ENCODE results near the gene SCAMP4. TPM values are rescaled to one million over a fixed set of nuclear protein-coding genes. Genes with fewer than 3 reads are reported as not detected.

SCAMP4 gene
- total and polyA plus RNA-seq, 2 of the 13 experiments (the other 11 are each of a cell fraction or from before 2014, with no cell fraction given), result 10.7 to 13.7 TPM

GRCh38 chr19:1864480-1865171, 40.6 kb upstream of the SCAMP4 start:
- CTCF ChIA-PET (ENCODE audit: low intra/inter-chr PET ratio, low total read pairs), result interaction anchor here (1.2 kb wide), 1 partner anchor 16 kb away, joined by 3 read pairs; the partner anchor contains the start of gene REXO1
- intact Hi-C loops (cut with micrococcal nuclease; ENCODE audit: unreplicated experiment) (no loop called here), in situ Hi-C loops (cut with HindIII; ENCODE audit: extremely low pct_ligation_motif_present, low pct_unique_long_range_greater_than_20kb) (no loop called here)
- H4K20me1 ChIP-seq (ENCODE audit: insufficient read depth, low read length), result peaks cover 16% of the 10 kb centered on the region; the same call in 1 of the 2 replicates
- TSS peak; percentile 91 for BruUV-seq (replicated peaks)
- peak overlapping the region; percentile 89 for H3K9ac ChIP-seq (ENCODE audit: insufficient read depth, low read depth, low read length)
- no peaks in the 10 kb centered on the region; a peak in 1 of 5 replicates for H3K27me3 ChIP-seq (ENCODE audit: control insufficient read depth in 1 of 2, insufficient read depth in 2 of 2, low read length in 2 of 2)
- H3K27ac ChIP-seq (ENCODE audit: extremely low read length, insufficient read depth, low read length), result peak overlapping the region; percentile 98
- FAIRE-seq, result no peak
- POLR2A ChIA-PET, result interaction anchor here (0.6 to 1.5 kb wide), 14 partner anchors 10 to 634 kb away, joined by 3 to 13 read pairs (median 4); partner anchors contain the start of genes ABHD17A, ADAT3 and SCAMP4
- peaks cover 61% of the 10 kb centered on the region for H3K4me1 ChIP-seq (ENCODE audit: insufficient read depth, low read length)
- H3K4me3 ChIP-seq (replicated peaks in 1 of 3; ENCODE audit: insufficient read depth in 1 of 3, low read depth in 2 of 3, low read length in 3 of 3), result peak overlapping the region; percentile 73 to 98 (median 82)
- H3K36me3 ChIP-seq (replicated peaks in 1 of 2; ENCODE audit: control insufficient read depth in 1 of 2, insufficient read depth in 2 of 2, low read length in 2 of 2), result no peaks in the 10 kb centered on the region
- peak overlapping the region; percentile 94 for H3K4me2 ChIP-seq (ENCODE audit: low read depth, low read length)
- H3K9me3 ChIP-seq (ENCODE audit: low read length), result no peaks in the 10 kb centered on the region
- H2AFZ ChIP-seq (ENCODE audit: low read length), result no peak overlapping the region
- WGBS (ENCODE audit: low lambda C conversion rate), result 13% methylated on average over 9 of the region's 52 CpGs
- peak; percentile 66 for DNase-seq (ENCODE audit: low spot score)
- peak; percentile 76 for ATAC-seq
- H3K79me2 ChIP-seq (ENCODE audit: insufficient read depth, low read length), result peaks cover 30% of the 10 kb centered on the region
- no peak; the same call in 1 of the 2 replicates for TF ChIP-seq IKZF5 (CRISPR knock-in tag; IDR thresholded peaks at IDR 0.05)
- no peak for TF ChIP-seq ZBTB8A (CRISPR knock-in tag; IDR thresholded peaks at IDR 0.05; ENCODE audit: borderline replicate concordance, low read depth)
- peak; percentile 76 for TF ChIP-seq ZNF501 (CRISPR knock-in tag; IDR thresholded peaks at IDR 0.05)
- peak; percentile 89 for TF ChIP-seq ZBTB38 (CRISPR knock-in tag; IDR thresholded peaks at IDR 0.05)
- peak; percentile 72; the same call in 1 of the 2 replicates for TF ChIP-seq ZNF430 (CRISPR knock-in tag; IDR thresholded peaks at IDR 0.05)
- peak; percentile 84 for TF ChIP-seq CTCF (CRISPR knock-in tag; IDR thresholded peaks at IDR 0.05)
- TF ChIP-seq RFX1 (IDR thresholded peaks at IDR 0.05), result no peak
- no peak for TF ChIP-seq GABPA (IDR thresholded peaks at IDR 0.05; ENCODE audit: low read depth, low read length)
- TF ChIP-seq GABPA (CRISPR knock-in tag; IDR thresholded peaks at IDR 0.05; ENCODE audit: low read depth), result peak; percentile 5; the same call in 1 of the 2 replicates
- no peak for TF ChIP-seq PAWR (CRISPR knock-in tag; IDR thresholded peaks at IDR 0.05; ENCODE audit: borderline replicate concordance)
- TF ChIP-seq NONO (IDR thresholded peaks at IDR 0.05), result no peak
- TF ChIP-seq NONO (CRISPR knock-in tag; conservative IDR thresholded peaks at IDR 0.05), result peak; percentile 57; the same call in 1 of the 2 replicates
- TF ChIP-seq CBX2 (IDR thresholded peaks at IDR 0.05; ENCODE audit: low read depth, low read length), result no peak
- TF ChIP-seq CBX2 (CRISPR knock-in tag; IDR thresholded peaks at IDR 0.05; ENCODE audit: low read depth), result no peak
- TF ChIP-seq HOXA3 (CRISPR knock-in tag; IDR thresholded peaks at IDR 0.05), result peak; percentile 69
- peak; percentile 31; the same call in 1 of the 2 replicates for TF ChIP-seq TBX2 (CRISPR knock-in tag; IDR thresholded peaks at IDR 0.05; ENCODE audit: borderline replicate concordance)
- TF ChIP-seq ZNF850 (CRISPR knock-in tag; conservative IDR thresholded peaks at IDR 0.05), result no peak
- no peak for TF ChIP-seq ZNF549 (CRISPR knock-in tag; IDR thresholded peaks at IDR 0.05)
- TF ChIP-seq SRSF4 (IDR thresholded peaks at IDR 0.05; ENCODE audit: low read depth, low read length, poor library complexity, severe bottlenecking), result no peak
- TF ChIP-seq BHLHE40 (IDR thresholded peaks at IDR 0.05; ENCODE audit: low read length), result no peak
- TF ChIP-seq NFRKB (IDR thresholded peaks at IDR 0.05), result no peak
- TF ChIP-seq ONECUT2 (CRISPR knock-in tag; IDR thresholded peaks at IDR 0.05), result no peak
- TF ChIP-seq SOX5 (CRISPR knock-in tag; IDR thresholded peaks at IDR 0.05; ENCODE audit: borderline replicate concordance), result no peak

Measured in HepG2 (cell line).